ENCODE data around the gene LRP5. TPM values are rescaled to one million over a fixed set of nuclear protein-coding genes. Genes with fewer than 3 reads are reported as not detected.

LRP5 gene
- total RNA-seq, 4 donors from 2014 or later, result 22.3 to 43.2 (median 33.8) TPM

DNA sequence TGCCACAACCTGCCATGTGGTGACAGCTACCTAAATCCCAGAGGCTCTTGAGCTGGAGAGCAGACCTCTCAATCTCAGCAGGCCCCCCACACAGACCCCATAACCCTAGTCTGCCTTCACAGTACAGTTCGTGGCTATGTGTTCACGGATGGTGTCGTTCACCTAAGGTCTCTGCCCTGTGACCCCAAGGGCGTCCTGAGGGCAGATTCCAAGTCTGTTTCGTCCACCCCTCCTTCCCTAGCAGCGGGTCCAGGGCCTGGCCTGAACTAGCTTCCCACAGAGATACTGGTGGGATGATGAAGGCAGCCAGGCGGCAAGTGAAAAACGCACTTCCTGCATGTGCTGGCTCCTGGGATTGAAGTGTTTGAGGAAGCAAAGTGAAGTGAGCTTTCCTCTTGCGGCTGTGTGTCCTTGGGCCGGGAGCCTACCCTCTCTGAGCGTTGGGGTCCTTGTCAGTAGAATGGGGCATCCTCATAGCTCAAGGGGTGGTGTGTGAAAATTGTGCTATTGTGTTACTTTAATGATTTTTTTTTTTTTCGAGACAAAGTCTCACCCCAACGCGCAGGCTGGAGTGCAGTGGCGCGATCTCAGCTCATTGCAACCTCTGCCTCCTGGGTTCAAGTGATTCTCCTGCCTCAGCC is 70.1 kb downstream of the LRP5 start:
- peaks cover 0 to 45% (median 30%) of the 10 kb centered on the region in 4 donors for H3K4me1 ChIP-seq
- peaks cover 0 to 16% (median 0%) of the 10 kb centered on the region in 3 donors for H3K36me3 ChIP-seq
- 90 to 91% methylated on average over 16 of the region's 16 CpGs for WGBS, 2 donors
- no peaks in the 10 kb centered on the region for H3K27me3 ChIP-seq
- TF ChIP-seq EP300 (IDR thresholded peaks at IDR 0.05) (no peak), POLR2A (IDR thresholded peaks at IDR 0.05) (no peak)
- TF ChIP-seq, protein P1, sequence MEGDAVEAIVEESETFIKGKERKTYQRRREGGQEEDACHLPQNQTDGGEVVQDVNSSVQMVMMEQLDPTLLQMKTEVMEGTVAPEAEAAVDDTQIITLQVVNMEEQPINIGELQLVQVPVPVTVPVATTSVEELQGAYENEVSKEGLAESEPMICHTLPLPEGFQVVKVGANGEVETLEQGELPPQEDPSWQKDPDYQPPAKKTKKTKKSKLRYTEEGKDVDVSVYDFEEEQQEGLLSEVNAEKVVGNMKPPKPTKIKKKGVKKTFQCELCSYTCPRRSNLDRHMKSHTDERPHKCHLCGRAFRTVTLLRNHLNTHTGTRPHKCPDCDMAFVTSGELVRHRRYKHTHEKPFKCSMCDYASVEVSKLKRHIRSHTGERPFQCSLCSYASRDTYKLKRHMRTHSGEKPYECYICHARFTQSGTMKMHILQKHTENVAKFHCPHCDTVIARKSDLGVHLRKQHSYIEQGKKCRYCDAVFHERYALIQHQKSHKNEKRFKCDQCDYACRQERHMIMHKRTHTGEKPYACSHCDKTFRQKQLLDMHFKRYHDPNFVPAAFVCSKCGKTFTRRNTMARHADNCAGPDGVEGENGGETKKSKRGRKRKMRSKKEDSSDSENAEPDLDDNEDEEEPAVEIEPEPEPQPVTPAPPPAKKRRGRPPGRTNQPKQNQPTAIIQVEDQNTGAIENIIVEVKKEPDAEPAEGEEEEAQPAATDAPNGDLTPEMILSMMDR (IDR thresholded peaks at IDR 0.05), result no peak
- DNase-seq (ENCODE audit: low spot score in 2 of 2), result no peak
- no peak overlapping the region for H3K4me3 ChIP-seq
- H3K9me3 ChIP-seq, result no peaks in the 10 kb centered on the region
- H3K27ac ChIP-seq, result no peak overlapping the region

DNA sequence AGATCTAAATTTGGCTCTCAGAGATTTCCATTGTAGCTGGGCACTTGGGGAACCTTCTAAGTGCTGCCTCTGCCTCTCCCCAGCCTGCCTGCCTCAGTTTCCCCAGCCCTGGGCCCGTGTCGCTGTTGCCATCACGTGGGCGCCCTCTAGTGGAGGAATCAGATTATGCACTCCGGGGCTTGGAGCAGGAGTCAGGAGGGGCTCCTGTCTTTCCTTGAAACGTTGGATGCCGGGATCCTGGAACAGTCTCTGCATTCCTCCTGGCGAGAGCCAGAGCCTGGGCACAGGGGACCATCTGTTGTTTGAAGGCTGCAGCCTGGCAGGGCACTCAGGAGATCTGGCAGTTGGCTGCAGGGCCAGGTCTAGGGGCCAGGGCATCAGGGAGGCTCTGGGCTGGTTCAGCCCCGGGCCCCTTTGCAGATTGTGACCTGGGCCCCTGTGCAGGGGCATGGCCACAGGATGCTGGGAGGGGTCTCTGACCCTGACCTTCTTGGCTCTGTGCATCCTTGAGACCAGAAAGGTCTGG is 71.6 kb downstream of the LRP5 start:
- peaks cover 0 to 38% (median 27%) of the 10 kb centered on the region in 4 donors for H3K4me1 ChIP-seq
- H3K4me3 ChIP-seq, result no peak overlapping the region
- TF ChIP-seq, protein P1 (IDR thresholded peaks at IDR 0.05), result peak; percentile 86 to 96 (median 91)
- TF ChIP-seq EP300 (IDR thresholded peaks at IDR 0.05) (peak in 1 of 2 donors; percentile 7), POLR2A (IDR thresholded peaks at IDR 0.05) (no peak)
- H3K27ac ChIP-seq, result no peak overlapping the region
- peak; percentile 62 to 88 for DNase-seq (ENCODE audit: low spot score in 2 of 2)
- H3K27me3 ChIP-seq, result no peaks in the 10 kb centered on the region
- WGBS, 2 donors, result 7 to 10% methylated on average over 6 to 9 of the region's 9 CpGs
- H3K36me3 ChIP-seq, result peaks cover 0 to 31% (median 0%) of the 10 kb centered on the region in 3 donors
- H3K9me3 ChIP-seq, result no peaks in the 10 kb centered on the region

DNA sequence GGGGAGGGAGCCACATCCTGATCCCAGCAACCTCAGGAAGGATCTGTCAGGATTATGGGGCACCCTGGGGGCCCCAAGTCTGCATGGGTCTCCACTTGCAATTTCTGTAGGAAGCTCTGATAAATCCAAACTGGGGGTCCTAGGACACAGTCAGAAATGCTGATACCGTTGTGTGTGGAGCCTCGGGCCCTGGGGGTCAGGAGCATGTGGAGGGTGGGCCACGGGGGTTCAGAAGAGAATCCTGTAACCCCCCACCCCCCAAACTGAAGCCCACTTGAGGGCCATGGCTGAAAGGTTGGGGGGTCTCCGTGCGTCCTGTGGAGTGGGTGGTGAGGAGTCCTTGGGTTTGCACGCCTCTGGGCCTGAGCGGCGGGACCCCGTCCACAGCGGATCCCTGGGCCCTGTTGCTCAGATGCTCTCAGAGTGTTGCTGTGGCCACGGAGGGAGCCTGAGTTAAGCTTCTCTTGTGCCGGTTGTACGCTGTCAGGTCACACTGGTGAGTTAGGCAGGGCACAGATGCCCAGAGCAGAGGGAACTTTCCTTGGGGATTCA is 72.2 kb downstream of the LRP5 start:
- 90 to 93% methylated on average over 12 to 13 of the region's 13 CpGs for WGBS, 2 donors
- Histone ChIP-seq H3K36me3 (peaks cover 0 to 35% (median 0%) of the 10 kb centered on the region in 3 donors), H3K27ac (no peak overlapping the region), H3K4me3 (no peak overlapping the region), H3K4me1 (peaks cover 0 to 35% (median 24%) of the 10 kb centered on the region in 4 donors), H3K9me3 (no peaks in the 10 kb centered on the region), H3K27me3 (no peaks in the 10 kb centered on the region)
- DNase-seq (ENCODE audit: low spot score in 2 of 2), result no peak
- no peak for TF ChIP-seq EP300 (IDR thresholded peaks at IDR 0.05)
- no peak for TF ChIP-seq POLR2A (IDR thresholded peaks at IDR 0.05)
- TF ChIP-seq, protein P1 (IDR thresholded peaks at IDR 0.05), result no peak

DNA sequence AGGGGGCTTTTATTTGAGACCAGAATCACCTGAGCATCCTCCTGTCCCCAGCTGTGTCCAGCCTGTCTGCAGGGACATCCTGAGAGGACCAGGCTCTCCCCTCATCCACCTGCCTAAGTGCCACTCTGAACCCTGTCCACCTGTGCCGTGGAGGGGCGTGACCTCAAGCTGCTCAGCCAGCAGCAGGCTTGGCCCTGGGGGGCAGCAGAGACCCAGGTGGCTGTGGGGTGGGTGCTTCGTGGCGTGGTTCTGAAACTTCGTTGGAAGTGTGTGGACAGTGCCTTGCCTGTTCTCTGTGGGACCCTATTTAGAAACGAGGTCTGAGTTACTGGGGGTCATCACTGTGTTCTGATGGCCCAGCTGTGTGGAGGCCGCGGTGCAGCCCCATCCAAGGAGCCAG is 72.7 kb downstream of the LRP5 start:
- Histone ChIP-seq H3K4me1 (peaks cover 0 to 30% (median 19%) of the 10 kb centered on the region in 4 donors), H3K9me3 (no peaks in the 10 kb centered on the region), H3K4me3 (no peak overlapping the region), H3K27ac (no peak overlapping the region), H3K36me3 (peaks cover 0 to 40% (median 3%) of the 10 kb centered on the region in 3 donors), H3K27me3 (no peaks in the 10 kb centered on the region)
- TF ChIP-seq EP300 (IDR thresholded peaks at IDR 0.05) (no peak), POLR2A (IDR thresholded peaks at IDR 0.05) (no peak)
- TF ChIP-seq, protein P1 (IDR thresholded peaks at IDR 0.05), result no peak
- no peak for DNase-seq (ENCODE audit: low spot score in 2 of 2)
- WGBS, 2 donors, result 86 to 92% methylated on average over 8 of the region's 8 CpGs
